ENCODE data around the gene PAK1.

Gene PAK1

GRCh38 chr11:77318600-77318999 lies 155.3 kb downstream of the PAK1 start:
- Histone ChIP-seq H4K91ac (ENCODE audit: low read depth, low read length, poor library complexity) (no peak overlapping the region), H3K14ac (ENCODE audit: low read length) (no peak overlapping the region)
- WGBS, 2 donors (ENCODE audit: extremely low coverage in 2 of 2, insufficient read length in 2 of 2, insufficient replicate concordance in 1 of 2): no CpG with 5 or more reads among the region's 2 CpGs

GRCh38 chr11:77316733-77317342 lies 157.1 kb downstream of the PAK1 start:
- H3K4me1 ChIP-seq (ENCODE audit: control insufficient read depth in 2 of 2, insufficient read depth in 1 of 2, low read depth in 1 of 2, low read length in 2 of 2): no peaks in the 10 kb centered on the region
- H3K27ac ChIP-seq (replicated peaks; ENCODE audit: low read length): no peak overlapping the region
- DNase-seq (ENCODE audit: low spot score): no peak
- no peak overlapping the region for H3K4ac ChIP-seq (ENCODE audit: low read length)
- no peak overlapping the region for H3K4me2 ChIP-seq (ENCODE audit: insufficient read depth, low read length, poor library complexity, severe bottlenecking)
- no peaks in the 10 kb centered on the region for H3K27me3 ChIP-seq (ENCODE audit: control insufficient read depth in 3 of 3, insufficient read depth in 3 of 3, low read depth in 1 of 3, low read length in 3 of 3)
- H3K4me3 ChIP-seq (ENCODE audit: low read length in 2 of 2): no peak overlapping the region
- no peak overlapping the region for H3K14ac ChIP-seq (ENCODE audit: low read length)
- no peak overlapping the region for H3K23ac ChIP-seq (ENCODE audit: low read depth, low read length, poor library complexity)
- no peak overlapping the region for H3K9ac ChIP-seq (ENCODE audit: low read depth, low read length, poor library complexity)
- no peaks in the 10 kb centered on the region for H3K79me1 ChIP-seq (ENCODE audit: low read depth, low read length)
- H4K91ac ChIP-seq (ENCODE audit: low read depth, low read length, poor library complexity): no peak overlapping the region
- no peaks in the 10 kb centered on the region for H3K9me3 ChIP-seq (replicated peaks in 1 of 2; ENCODE audit: control insufficient read depth in 2 of 2, insufficient read depth in 1 of 2, low read depth in 1 of 2, low read length in 2 of 2)
- no peak overlapping the region for H4K8ac ChIP-seq (ENCODE audit: low read depth, low read length)
- H2BK5ac ChIP-seq (ENCODE audit: low read length): no peak overlapping the region
- no peak overlapping the region for H2BK12ac ChIP-seq (ENCODE audit: low read length)
- no peak overlapping the region for H3K18ac ChIP-seq (ENCODE audit: low read length)
- H2BK120ac ChIP-seq (ENCODE audit: low read depth, low read length): no peak overlapping the region
- no CpG with 5 or more reads among the region's 5 CpGs for WGBS, 2 donors (ENCODE audit: extremely low coverage in 2 of 2, insufficient read length in 2 of 2, insufficient replicate concordance in 1 of 2)
- H2BK15ac ChIP-seq (ENCODE audit: low read length): no peak overlapping the region
- peaks cover 0 to 8% of the 10 kb centered on the region in 2 donors for H3K36me3 ChIP-seq (replicated peaks in 1 of 2; ENCODE audit: control insufficient read depth in 2 of 2, insufficient read depth in 2 of 2, low read length in 2 of 2)
- H2AK5ac ChIP-seq (ENCODE audit: low read depth, low read length): no peak overlapping the region
- H2AFZ ChIP-seq (ENCODE audit: low read length): no peak overlapping the region

More at GRCh38 chr11:77318600-77318999, 155.3 kb downstream of the PAK1 start:
- H3K4ac ChIP-seq (ENCODE audit: low read length): no peak overlapping the region
- H3K79me1 ChIP-seq (ENCODE audit: low read depth, low read length): no peaks in the 10 kb centered on the region
- peaks cover 6 to 25% of the 10 kb centered on the region in 2 donors for H3K36me3 ChIP-seq (replicated peaks in 1 of 2; ENCODE audit: control insufficient read depth in 2 of 2, insufficient read depth in 2 of 2, low read length in 2 of 2)
- H3K4me1 ChIP-seq (ENCODE audit: control insufficient read depth in 2 of 2, insufficient read depth in 1 of 2, low read depth in 1 of 2, low read length in 2 of 2): no peaks in the 10 kb centered on the region
- no peak overlapping the region for H2BK15ac ChIP-seq (ENCODE audit: low read length)
- no peak overlapping the region for H2AK5ac ChIP-seq (ENCODE audit: low read depth, low read length)
- H2BK5ac ChIP-seq (ENCODE audit: low read length): no peak overlapping the region
- H3K23ac ChIP-seq (ENCODE audit: low read depth, low read length, poor library complexity): no peak overlapping the region
- no peak for DNase-seq (ENCODE audit: low spot score)
- no peak overlapping the region for H2AFZ ChIP-seq (ENCODE audit: low read length)
- H3K27me3 ChIP-seq (ENCODE audit: control insufficient read depth in 3 of 3, insufficient read depth in 3 of 3, low read depth in 1 of 3, low read length in 3 of 3): no peaks in the 10 kb centered on the region
- no peak overlapping the region for H3K4me2 ChIP-seq (ENCODE audit: insufficient read depth, low read length, poor library complexity, severe bottlenecking)
- H3K4me3 ChIP-seq (ENCODE audit: low read length in 2 of 2): no peak overlapping the region
- H3K9me3 ChIP-seq (replicated peaks in 1 of 2; ENCODE audit: control insufficient read depth in 2 of 2, insufficient read depth in 1 of 2, low read depth in 1 of 2, low read length in 2 of 2): no peaks in the 10 kb centered on the region
- H2BK120ac ChIP-seq (ENCODE audit: low read depth, low read length): no peak overlapping the region
- no peak overlapping the region for H3K9ac ChIP-seq (ENCODE audit: low read depth, low read length, poor library complexity)
- H4K8ac ChIP-seq (ENCODE audit: low read depth, low read length): no peak overlapping the region
- H3K27ac ChIP-seq (replicated peaks; ENCODE audit: low read length): no peak overlapping the region
- H2BK12ac ChIP-seq (ENCODE audit: low read length): no peak overlapping the region
- no peak overlapping the region for H3K18ac ChIP-seq (ENCODE audit: low read length)

- Histone ChIP-seq H3K23ac (ENCODE audit: low read depth, low read length, poor library complexity) (no peak overlapping the region), H3K4me1 (ENCODE audit: control insufficient read depth in 2 of 2, insufficient read depth in 1 of 2, low read depth in 1 of 2, low read length in 2 of 2) (no peaks in the 10 kb centered on the region), H3K27me3 (ENCODE audit: control insufficient read depth in 3 of 3, insufficient read depth in 3 of 3, low read depth in 1 of 3, low read length in 3 of 3) (no peaks in the 10 kb centered on the region), H2BK12ac (ENCODE audit: low read length) (no peak overlapping the region), H3K79me1 (ENCODE audit: low read depth, low read length) (no peaks in the 10 kb centered on the region), H3K4ac (ENCODE audit: low read length) (no peak overlapping the region), H3K27ac (replicated peaks; ENCODE audit: low read length) (no peak overlapping the region), H2BK120ac (ENCODE audit: low read depth, low read length) (no peak overlapping the region), H2AK5ac (ENCODE audit: low read depth, low read length) (no peak overlapping the region), H4K8ac (ENCODE audit: low read depth, low read length) (no peak overlapping the region), H3K18ac (ENCODE audit: low read length) (no peak overlapping the region), H2AFZ (ENCODE audit: low read length) (no peak overlapping the region), H3K9me3 (replicated peaks in 1 of 2; ENCODE audit: control insufficient read depth in 2 of 2, insufficient read depth in 1 of 2, low read depth in 1 of 2, low read length in 2 of 2) (no peaks in the 10 kb centered on the region), H2BK5ac (ENCODE audit: low read length) (no peak overlapping the region), H3K14ac (ENCODE audit: low read length) (no peak overlapping the region), H3K4me2 (ENCODE audit: insufficient read depth, low read length, poor library complexity, severe bottlenecking) (no peak overlapping the region), H3K4me3 (ENCODE audit: low read length in 2 of 2) (no peak overlapping the region), H3K36me3 (replicated peaks in 1 of 2; ENCODE audit: control insufficient read depth in 2 of 2, insufficient read depth in 2 of 2, low read length in 2 of 2) (no peaks in the 10 kb centered on the region), H3K9ac (ENCODE audit: low read depth, low read length, poor library complexity) (no peak overlapping the region), H2BK15ac (ENCODE audit: low read length) (no peak overlapping the region), H4K91ac (ENCODE audit: low read depth, low read length, poor library complexity) (no peak overlapping the region)
- DNase-seq (ENCODE audit: low spot score): no peak
These were observed 161.8 kb downstream of the PAK1 start for GRCh38 chr11:77312107-77312506.

- no peak overlapping the region for H2AK5ac ChIP-seq (ENCODE audit: low read depth, low read length)
- H3K18ac ChIP-seq (ENCODE audit: low read length): no peak overlapping the region
- H3K4me1 ChIP-seq (ENCODE audit: control insufficient read depth in 2 of 2, insufficient read depth in 1 of 2, low read depth in 1 of 2, low read length in 2 of 2): no peaks in the 10 kb centered on the region
- no peaks in the 10 kb centered on the region for H3K36me3 ChIP-seq (replicated peaks in 1 of 2; ENCODE audit: control insufficient read depth in 2 of 2, insufficient read depth in 2 of 2, low read length in 2 of 2)
- no peak overlapping the region for H3K4me3 ChIP-seq (ENCODE audit: low read length in 2 of 2)
- no peak overlapping the region for H3K4me2 ChIP-seq (ENCODE audit: insufficient read depth, low read length, poor library complexity, severe bottlenecking)
- no peak overlapping the region for H4K8ac ChIP-seq (ENCODE audit: low read depth, low read length)
- H3K27me3 ChIP-seq (ENCODE audit: control insufficient read depth in 3 of 3, insufficient read depth in 3 of 3, low read depth in 1 of 3, low read length in 3 of 3): no peaks in the 10 kb centered on the region
- no peak overlapping the region for H3K27ac ChIP-seq (replicated peaks; ENCODE audit: low read length)
- no peak overlapping the region for H3K9ac ChIP-seq (ENCODE audit: low read depth, low read length, poor library complexity)
- H3K14ac ChIP-seq (ENCODE audit: low read length): no peak overlapping the region
- no peak overlapping the region for H2BK15ac ChIP-seq (ENCODE audit: low read length)
- WGBS, 2 donors (ENCODE audit: extremely low coverage in 2 of 2, insufficient read length in 2 of 2, insufficient replicate concordance in 1 of 2): no CpG with 5 or more reads among the region's 3 CpGs
- no peak overlapping the region for H3K23ac ChIP-seq (ENCODE audit: low read depth, low read length, poor library complexity)
- no peaks in the 10 kb centered on the region for H3K9me3 ChIP-seq (replicated peaks in 1 of 2; ENCODE audit: control insufficient read depth in 2 of 2, insufficient read depth in 1 of 2, low read depth in 1 of 2, low read length in 2 of 2)
- no peak overlapping the region for H4K91ac ChIP-seq (ENCODE audit: low read depth, low read length, poor library complexity)
- H3K4ac ChIP-seq (ENCODE audit: low read length): no peak overlapping the region
- no peak for DNase-seq (ENCODE audit: low spot score)
- no peak overlapping the region for H2BK120ac ChIP-seq (ENCODE audit: low read depth, low read length)
- no peaks in the 10 kb centered on the region for H3K79me1 ChIP-seq (ENCODE audit: low read depth, low read length)
- no peak overlapping the region for H2BK12ac ChIP-seq (ENCODE audit: low read length)
- no peak overlapping the region for H2AFZ ChIP-seq (ENCODE audit: low read length)
- no peak overlapping the region for H2BK5ac ChIP-seq (ENCODE audit: low read length)
These were observed 162.2 kb downstream of the PAK1 start for GRCh38 chr11:77311701-77312100.

Data from neuronal stem cell (in vitro differentiated cells).